ENCODE data around the gene WNT3.

The WNT3 gene

DNA sequence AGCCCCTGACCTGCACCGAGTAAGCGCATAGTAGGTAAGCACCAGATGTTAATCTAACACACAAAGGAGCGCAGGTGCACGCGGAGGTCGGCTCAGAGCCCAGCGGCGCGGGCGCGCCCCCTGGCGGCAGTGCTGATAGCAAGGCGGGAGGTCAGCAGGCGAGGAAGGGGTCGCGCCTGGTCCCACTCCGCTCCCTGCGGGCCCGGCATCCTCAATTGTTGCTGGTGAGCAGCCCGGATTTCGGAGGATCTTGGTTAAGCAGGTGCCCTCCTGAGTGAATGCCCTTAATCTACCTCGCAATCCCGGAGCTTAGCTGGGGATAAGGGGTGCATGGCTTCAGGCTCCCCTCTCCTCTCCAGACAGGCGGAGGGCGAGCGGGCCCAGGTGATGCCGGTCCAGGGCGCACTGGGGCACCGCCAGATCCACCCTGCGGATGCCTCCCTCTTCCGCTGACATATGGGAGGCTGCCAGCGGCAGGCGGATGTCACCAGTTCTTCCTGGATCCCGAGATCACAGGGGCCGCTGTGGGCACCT lies 4.0 kb upstream of the WNT3 start:
- Histone ChIP-seq H3K36me3 (ENCODE audit: control insufficient read depth in 2 of 2, insufficient read depth in 2 of 2, low read length in 2 of 2) (no peaks in the 10 kb centered on the region), H3K4me3 (ENCODE audit: low read length in 2 of 2) (no peak overlapping the region), H3K9ac (ENCODE audit: low read depth in 1 of 2, low read length in 2 of 2) (no peak overlapping the region), H3K27ac (ENCODE audit: low read depth in 2 of 2, low read length in 2 of 2) (no peak overlapping the region), H3K9me3 (ENCODE audit: control insufficient read depth in 2 of 2, low read length in 2 of 2) (no peaks in the 10 kb centered on the region), H3K27me3 (ENCODE audit: control insufficient read depth in 2 of 2, insufficient read depth in 2 of 2, low read length in 2 of 2) (peaks cover 41 to 45% of the 10 kb centered on the region in 2 donors), H3K4me1 (ENCODE audit: control insufficient read depth in 2 of 2, insufficient read depth in 2 of 2, low read length in 2 of 2) (no peaks in the 10 kb centered on the region)

DNA sequence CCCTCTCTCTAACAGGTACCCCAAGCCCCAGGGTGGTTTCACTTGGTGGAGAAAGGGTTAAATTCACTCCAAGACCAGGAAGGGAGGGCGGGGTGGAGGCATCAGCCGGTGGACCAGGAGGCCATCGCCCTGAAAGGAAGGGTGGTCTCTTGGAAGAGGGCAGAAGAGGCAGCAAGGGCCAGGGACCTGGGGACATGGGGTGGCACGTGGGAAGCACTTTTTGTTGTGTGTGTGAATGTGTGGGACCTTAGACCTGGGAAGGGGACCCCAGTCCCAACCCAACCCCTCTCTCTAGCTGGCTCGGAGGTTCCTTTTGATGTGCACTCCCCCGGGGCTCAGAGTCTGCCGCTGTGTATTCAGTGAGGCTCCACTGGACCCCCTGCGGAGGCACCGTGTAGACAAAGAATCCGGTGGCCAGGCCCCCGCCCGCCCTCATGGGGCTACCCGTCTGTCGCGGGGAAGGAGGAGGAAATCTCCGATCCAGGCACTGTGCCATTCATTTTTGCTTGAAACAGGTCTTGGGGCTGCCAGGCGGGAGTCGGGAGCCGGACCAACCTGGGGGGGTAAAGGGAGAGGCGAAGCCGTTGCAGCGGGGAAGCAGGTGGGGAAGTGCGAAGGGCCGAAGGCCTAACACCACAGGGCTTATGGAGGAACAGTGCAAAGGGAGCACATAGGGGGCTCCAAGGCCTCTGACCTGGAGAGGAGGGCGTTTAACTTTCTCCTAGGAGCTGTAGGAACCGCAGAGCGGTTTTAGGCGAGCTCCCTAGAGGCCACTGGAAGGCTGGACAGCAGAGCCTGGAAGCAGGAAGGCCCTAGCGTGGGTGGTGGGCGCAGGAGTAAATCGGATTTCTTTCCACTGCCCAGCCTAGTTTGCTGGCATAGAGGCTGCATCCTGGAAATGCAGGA lies 3.2 kb upstream of the WNT3 start:
- Histone ChIP-seq H3K27ac (ENCODE audit: low read depth in 2 of 2, low read length in 2 of 2) (no peak overlapping the region), H3K36me3 (ENCODE audit: control insufficient read depth in 2 of 2, insufficient read depth in 2 of 2, low read length in 2 of 2) (no peaks in the 10 kb centered on the region), H3K9ac (ENCODE audit: low read depth in 1 of 2, low read length in 2 of 2) (no peak overlapping the region), H3K4me3 (ENCODE audit: low read length in 2 of 2) (no peak overlapping the region), H3K9me3 (ENCODE audit: control insufficient read depth in 2 of 2, low read length in 2 of 2) (no peaks in the 10 kb centered on the region), H3K27me3 (ENCODE audit: control insufficient read depth in 2 of 2, insufficient read depth in 2 of 2, low read length in 2 of 2) (peaks cover 48 to 52% of the 10 kb centered on the region in 2 donors), H3K4me1 (ENCODE audit: control insufficient read depth in 2 of 2, insufficient read depth in 2 of 2, low read length in 2 of 2) (no peaks in the 10 kb centered on the region)

DNA sequence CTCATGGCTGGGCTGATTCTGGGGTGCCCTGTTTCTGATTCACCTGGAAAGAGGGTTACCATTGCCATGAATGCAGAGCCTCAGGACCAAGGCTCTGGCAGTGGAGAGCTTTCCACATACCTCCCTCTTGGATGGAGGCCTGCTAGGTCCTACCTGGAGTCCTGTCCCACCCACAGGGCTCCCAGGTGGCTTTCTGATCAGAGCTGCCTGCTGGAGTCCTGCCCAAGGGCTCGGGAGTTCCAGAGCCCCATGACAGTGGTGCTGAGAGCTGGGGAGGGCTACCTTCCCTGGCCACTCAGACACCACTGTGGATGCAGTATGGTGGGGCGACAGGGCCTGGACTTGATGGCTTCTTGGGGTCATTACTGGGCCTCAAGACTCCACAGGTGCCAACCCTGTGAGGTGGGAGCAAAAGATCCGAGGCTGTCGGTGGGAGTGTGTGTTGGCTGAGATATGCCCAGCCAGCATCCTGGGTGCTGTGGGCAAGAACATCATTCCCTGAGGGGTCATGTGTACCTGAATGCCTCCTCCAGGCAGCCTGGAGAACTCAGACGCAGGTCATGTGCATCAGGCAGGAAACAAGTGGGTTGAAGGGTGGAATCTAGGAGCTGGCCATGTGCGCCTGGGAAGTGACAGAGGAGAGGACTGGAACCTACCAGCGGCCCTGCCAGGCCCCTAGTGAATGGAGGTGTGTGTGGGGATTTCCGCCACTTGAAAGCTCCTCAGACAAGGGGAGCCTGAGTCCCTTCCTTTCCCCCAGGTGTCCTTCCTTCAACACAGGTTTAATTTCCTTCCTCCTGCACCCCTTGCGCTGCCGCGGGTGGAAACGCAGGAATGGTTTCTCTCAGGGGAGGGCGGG lies 2.3 kb upstream of the WNT3 start:
- H3K27me3 ChIP-seq (ENCODE audit: control insufficient read depth in 2 of 2, insufficient read depth in 2 of 2, low read length in 2 of 2) = peaks cover 58 to 61% of the 10 kb centered on the region in 2 donors
- no peak overlapping the region for H3K9ac ChIP-seq (ENCODE audit: low read depth in 1 of 2, low read length in 2 of 2)
- H3K4me3 ChIP-seq (ENCODE audit: low read length in 2 of 2) = no peak overlapping the region

DNA sequence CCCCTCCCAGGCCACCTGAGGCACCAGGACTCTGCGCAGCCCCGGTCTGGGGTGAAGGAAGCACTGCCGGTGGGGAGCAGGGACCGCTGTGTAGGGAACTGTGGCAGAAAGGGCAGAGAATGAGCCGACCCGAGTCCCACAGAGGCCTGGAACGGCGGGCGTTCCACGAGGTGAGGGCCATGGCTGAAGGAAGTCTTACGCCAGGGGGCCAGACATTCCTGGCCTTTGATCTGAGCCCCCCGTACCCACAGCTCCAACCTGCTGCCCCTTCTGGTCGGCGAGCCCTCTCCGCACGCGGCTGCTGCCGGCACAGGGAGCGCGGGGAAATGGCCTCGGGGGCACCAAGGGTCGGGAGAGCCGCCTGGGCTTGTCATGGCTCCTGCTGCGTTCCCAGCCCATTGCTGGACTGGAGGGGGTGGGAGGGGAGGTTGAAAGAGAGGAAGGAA lies 1.4 kb upstream of the WNT3 start:
- H3K4me3 ChIP-seq (ENCODE audit: low read length in 2 of 2) = no peak overlapping the region
- no peaks in the 10 kb centered on the region for H3K9me3 ChIP-seq (ENCODE audit: control insufficient read depth in 2 of 2, low read length in 2 of 2)
- no peak overlapping the region for H3K27ac ChIP-seq (ENCODE audit: low read depth in 2 of 2, low read length in 2 of 2)
- peaks cover 62 to 65% of the 10 kb centered on the region in 2 donors for H3K27me3 ChIP-seq (ENCODE audit: control insufficient read depth in 2 of 2, insufficient read depth in 2 of 2, low read length in 2 of 2)
- H3K9ac ChIP-seq (ENCODE audit: low read depth in 1 of 2, low read length in 2 of 2) = no peak overlapping the region
- no peaks in the 10 kb centered on the region for H3K36me3 ChIP-seq (ENCODE audit: control insufficient read depth in 2 of 2, insufficient read depth in 2 of 2, low read length in 2 of 2)
- H3K4me1 ChIP-seq (ENCODE audit: control insufficient read depth in 2 of 2, insufficient read depth in 2 of 2, low read length in 2 of 2) = no peaks in the 10 kb centered on the region

More for the DNA sequence above, 2.3 kb upstream of the WNT3 start:
- Histone ChIP-seq H3K4me1 (ENCODE audit: control insufficient read depth in 2 of 2, insufficient read depth in 2 of 2, low read length in 2 of 2) (no peaks in the 10 kb centered on the region), H3K27ac (ENCODE audit: low read depth in 2 of 2, low read length in 2 of 2) (no peak overlapping the region), H3K9me3 (ENCODE audit: control insufficient read depth in 2 of 2, low read length in 2 of 2) (no peaks in the 10 kb centered on the region), H3K36me3 (ENCODE audit: control insufficient read depth in 2 of 2, insufficient read depth in 2 of 2, low read length in 2 of 2) (no peaks in the 10 kb centered on the region)

DNA sequence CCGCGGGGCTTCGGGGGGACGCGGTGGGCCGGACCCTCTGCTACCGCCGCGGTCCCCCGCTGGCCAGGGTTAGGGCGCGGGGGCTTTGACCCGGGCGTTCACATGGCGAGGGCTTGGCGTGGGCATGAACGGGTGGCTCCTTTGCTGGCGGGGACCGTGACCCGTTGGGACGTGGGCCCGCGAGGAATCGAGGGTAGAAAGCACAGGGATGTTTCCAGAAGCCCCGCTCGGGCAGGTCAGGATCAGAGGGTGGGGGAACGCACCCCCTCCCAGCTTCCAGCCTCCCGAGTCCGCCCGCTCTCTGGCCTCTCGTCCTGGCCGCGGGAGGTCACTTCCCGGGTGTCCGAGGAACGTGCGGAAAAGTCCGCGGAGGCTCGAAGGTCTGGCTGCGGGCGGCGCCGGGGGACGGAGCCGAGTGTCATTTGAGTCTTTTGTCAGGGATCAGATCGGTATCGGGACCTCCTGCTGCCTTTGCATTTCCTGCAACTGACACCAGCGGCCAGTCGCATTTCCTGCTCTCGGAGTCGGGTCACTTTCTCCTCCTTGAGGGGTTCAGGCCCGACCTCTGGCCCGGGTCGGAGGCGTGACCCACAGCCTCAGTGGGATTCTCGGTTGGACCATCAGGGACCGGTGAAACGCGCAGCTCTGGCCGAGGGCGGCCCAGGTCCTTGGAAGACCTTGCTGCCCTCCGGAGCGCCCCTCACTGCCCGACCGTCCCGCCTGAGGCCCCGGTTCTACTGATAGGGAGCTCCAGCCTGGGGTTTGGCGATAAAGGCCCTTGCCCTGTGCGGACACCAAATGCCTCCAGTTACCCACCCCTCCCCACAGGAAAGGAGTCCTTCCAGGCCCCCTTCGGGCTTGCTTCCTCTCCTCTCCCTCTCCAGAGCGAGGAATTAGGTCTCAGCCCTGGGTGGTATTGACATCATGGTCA lies 702 bp upstream of the WNT3 start:
- no peaks in the 10 kb centered on the region for H3K36me3 ChIP-seq (ENCODE audit: control insufficient read depth in 2 of 2, insufficient read depth in 2 of 2, low read length in 2 of 2)
- no peaks in the 10 kb centered on the region for H3K9me3 ChIP-seq (ENCODE audit: control insufficient read depth in 2 of 2, low read length in 2 of 2)
- no peak overlapping the region for H3K27ac ChIP-seq (ENCODE audit: low read depth in 2 of 2, low read length in 2 of 2)
- H3K27me3 ChIP-seq (ENCODE audit: control insufficient read depth in 2 of 2, insufficient read depth in 2 of 2, low read length in 2 of 2) = peaks cover 63 to 69% of the 10 kb centered on the region in 2 donors
- no peak overlapping the region for H3K9ac ChIP-seq (ENCODE audit: low read depth in 1 of 2, low read length in 2 of 2)
- no peaks in the 10 kb centered on the region for H3K4me1 ChIP-seq (ENCODE audit: control insufficient read depth in 2 of 2, insufficient read depth in 2 of 2, low read length in 2 of 2)
- H3K4me3 ChIP-seq (ENCODE audit: low read length in 2 of 2) = peak overlapping the region in 1 of 2 donors; percentile 26

DNA sequence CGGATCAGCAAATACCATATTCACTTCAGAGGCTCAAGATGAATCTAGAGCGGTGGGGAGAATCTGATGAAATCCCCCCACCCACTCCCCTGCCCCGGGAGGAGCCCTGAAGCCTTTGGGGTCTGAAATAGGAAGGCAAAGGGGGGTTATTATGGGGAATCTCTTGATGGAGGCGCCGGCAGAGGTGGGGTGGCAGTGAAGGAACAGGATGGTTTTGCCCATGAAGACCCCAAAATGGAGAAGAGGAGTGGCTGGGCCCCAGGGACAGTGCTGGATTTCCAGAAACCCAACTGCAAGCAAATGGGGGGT lies 637 bp downstream of the WNT3 start:
- H3K27ac ChIP-seq (ENCODE audit: low read depth in 2 of 2, low read length in 2 of 2) = no peak overlapping the region
- H3K36me3 ChIP-seq (ENCODE audit: control insufficient read depth in 2 of 2, insufficient read depth in 2 of 2, low read length in 2 of 2) = no peaks in the 10 kb centered on the region
- H3K9me3 ChIP-seq (ENCODE audit: control insufficient read depth in 2 of 2, low read length in 2 of 2) = no peaks in the 10 kb centered on the region
- peaks cover 63 to 73% of the 10 kb centered on the region in 2 donors for H3K27me3 ChIP-seq (ENCODE audit: control insufficient read depth in 2 of 2, insufficient read depth in 2 of 2, low read length in 2 of 2)
- no peak overlapping the region for H3K4me3 ChIP-seq (ENCODE audit: low read length in 2 of 2)
- no peaks in the 10 kb centered on the region for H3K4me1 ChIP-seq (ENCODE audit: control insufficient read depth in 2 of 2, insufficient read depth in 2 of 2, low read length in 2 of 2)
- no peak overlapping the region for H3K9ac ChIP-seq (ENCODE audit: low read depth in 1 of 2, low read length in 2 of 2)

DNA sequence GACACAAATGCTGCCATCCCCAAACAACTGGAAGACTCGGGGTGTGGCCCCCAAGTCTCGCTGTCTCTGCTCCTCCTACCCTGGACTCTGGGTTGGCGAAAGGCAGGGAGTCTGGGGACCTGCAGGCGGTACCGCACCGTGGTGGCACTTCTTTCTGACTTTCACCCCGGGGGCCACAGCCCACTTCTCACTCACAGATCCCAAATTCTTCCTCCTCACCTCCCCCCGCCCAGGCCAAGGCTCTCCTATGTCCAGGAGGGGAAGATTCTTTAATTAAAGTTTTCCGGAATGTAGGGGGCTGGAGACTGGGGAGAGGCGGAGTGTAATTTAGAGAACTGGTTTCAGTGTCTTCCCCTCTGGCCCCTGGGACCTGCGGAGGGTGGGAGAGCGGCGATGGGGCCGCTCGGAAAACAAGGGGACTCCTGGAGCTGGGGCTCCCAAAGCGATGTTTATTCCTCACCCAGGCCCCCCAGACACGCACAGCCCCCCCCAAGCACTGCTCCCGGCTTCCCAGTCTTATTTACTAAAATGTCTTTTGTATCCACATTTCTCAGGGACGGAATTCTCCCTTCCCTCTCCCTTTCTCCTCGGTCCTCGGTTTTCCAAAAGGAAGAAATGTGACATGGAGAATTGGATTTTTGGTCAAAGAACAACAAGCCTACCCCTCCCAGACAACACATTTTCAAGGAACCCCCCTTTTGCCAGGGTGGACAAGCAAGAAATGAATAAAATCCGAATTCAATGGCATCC lies 1.2 kb downstream of the WNT3 start:
- peaks cover 59 to 75% of the 10 kb centered on the region in 2 donors for H3K27me3 ChIP-seq (ENCODE audit: control insufficient read depth in 2 of 2, insufficient read depth in 2 of 2, low read length in 2 of 2)
- H3K36me3 ChIP-seq (ENCODE audit: control insufficient read depth in 2 of 2, insufficient read depth in 2 of 2, low read length in 2 of 2) = no peaks in the 10 kb centered on the region
- H3K4me3 ChIP-seq (ENCODE audit: low read length in 2 of 2) = no peak overlapping the region
- no peaks in the 10 kb centered on the region for H3K9me3 ChIP-seq (ENCODE audit: control insufficient read depth in 2 of 2, low read length in 2 of 2)
- H3K4me1 ChIP-seq (ENCODE audit: control insufficient read depth in 2 of 2, insufficient read depth in 2 of 2, low read length in 2 of 2) = no peaks in the 10 kb centered on the region
- H3K27ac ChIP-seq (ENCODE audit: low read depth in 2 of 2, low read length in 2 of 2) = no peak overlapping the region
- H3K9ac ChIP-seq (ENCODE audit: low read depth in 1 of 2, low read length in 2 of 2) = no peak overlapping the region

DNA sequence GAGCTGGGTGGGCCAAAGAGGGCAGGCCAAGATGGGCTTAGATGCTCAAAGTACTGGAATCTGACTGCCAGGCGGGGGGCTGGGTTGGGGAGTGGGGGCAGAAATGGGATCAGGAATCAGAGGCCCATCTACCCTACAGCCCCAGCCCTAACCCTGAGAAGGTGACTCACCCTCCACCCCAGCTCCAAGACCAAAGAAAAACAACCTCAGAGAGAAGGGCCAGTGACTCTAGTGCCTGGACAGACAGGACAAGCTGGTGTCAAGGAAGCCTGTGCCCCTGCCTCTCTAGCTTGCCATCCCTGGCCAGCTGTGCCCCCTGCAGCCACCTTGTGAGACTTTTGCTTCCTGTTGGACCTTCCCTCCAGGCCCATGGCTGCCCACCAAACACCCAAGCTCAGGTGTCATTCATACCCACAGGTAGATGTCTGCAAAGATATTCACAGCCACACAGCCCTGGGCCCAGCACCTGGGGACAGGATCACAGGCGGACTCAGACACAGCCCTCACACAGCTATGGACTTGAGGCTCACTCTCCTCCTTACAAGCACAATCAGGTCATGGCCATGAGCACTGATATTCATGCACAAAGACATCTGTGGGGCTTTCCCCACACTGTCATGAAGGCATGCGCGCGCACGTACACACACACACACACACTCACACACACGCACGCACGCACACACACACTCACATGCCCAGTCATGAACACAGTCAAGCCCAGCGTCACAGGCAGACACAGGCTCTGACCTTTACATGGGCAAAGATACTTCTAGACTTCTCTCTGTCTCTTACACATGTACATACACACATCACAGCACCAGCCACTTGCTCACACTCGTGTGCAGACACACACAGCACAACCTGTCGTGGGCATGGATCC lies 2.8 kb downstream of the WNT3 start:
- Histone ChIP-seq H3K27me3 (ENCODE audit: control insufficient read depth in 2 of 2, insufficient read depth in 2 of 2, low read length in 2 of 2) (peaks cover 45 to 61% of the 10 kb centered on the region in 2 donors), H3K9ac (ENCODE audit: low read depth in 1 of 2, low read length in 2 of 2) (no peak overlapping the region), H3K27ac (ENCODE audit: low read depth in 2 of 2, low read length in 2 of 2) (no peak overlapping the region), H3K4me3 (ENCODE audit: low read length in 2 of 2) (no peak overlapping the region), H3K36me3 (ENCODE audit: control insufficient read depth in 2 of 2, insufficient read depth in 2 of 2, low read length in 2 of 2) (no peaks in the 10 kb centered on the region), H3K9me3 (ENCODE audit: control insufficient read depth in 2 of 2, low read length in 2 of 2) (no peaks in the 10 kb centered on the region), H3K4me1 (ENCODE audit: control insufficient read depth in 2 of 2, insufficient read depth in 2 of 2, low read length in 2 of 2) (no peaks in the 10 kb centered on the region)

Measured in mucosa of rectum (tissue), 2 donors.